A673 (cell line): ENCODE results near the gene NEO1. TPM values are rescaled to one million over a fixed set of nuclear protein-coding genes. Genes with fewer than 3 reads are reported as not detected.

Experiments
- BruUV-seq: library from RNA; stranded (reverse); fragments of 400-500 nt; replicated peaks from 2 replicates; lab custom pipeline; 2021; lab: Mats Ljungman, UMichigan
- CTCF ChIA-PET: fragments of 300-600 bp; sonication (Branson Sonifier 250); formaldehyde crosslinking; loops from one replicate; lab custom pipeline; 2022; ENCODE audit warnings: antibody characterized with exemption; lab: Charles Lee
- POLR2A ChIA-PET: fragments of 300-600 bp; sonication (Branson Sonifier 250); formaldehyde crosslinking; loops from one replicate; lab custom pipeline; 2022; ENCODE audit warnings: antibody characterized with exemption; ENCODE audit not compliant: low non-redundant PET; lab: Charles Lee
- DNase-seq: peaks from one replicate; pipeline ENCODE4 v3.0.0-alpha.2; 2015; ENCODE audit warnings: low spot score
- H3K27ac ChIP-seq: fragments of 200-600 bp; sonication (generic); 2 replicates; pipeline ENCODE4 v1.5.1; 2016; ENCODE audit warnings: mixed run types, low read depth, mild to moderate bottlenecking, mixed read lengths, antibody characterized with exemption, low read length; ENCODE audit not compliant: poor library complexity, severe bottlenecking
- H3K27me3 ChIP-seq: fragments of 200-600 bp; sonication (generic); replicated peaks from 2 replicates; pipeline ENCODE4 v1.6.1; 2017; ENCODE audit warnings: mixed run types, low read depth, mild to moderate bottlenecking, mixed read lengths, antibody characterized with exemption, low read length; ENCODE audit not compliant: insufficient read depth, poor library complexity
- H3K36me3 ChIP-seq: fragments of 200-600 bp; sonication (generic); 2 replicates; pipeline ENCODE4 v1.6.1; 2016; ENCODE audit warnings: mixed run types, mild to moderate bottlenecking, mixed read lengths, antibody characterized with exemption, low read length; ENCODE audit not compliant: insufficient read depth, poor library complexity, severe bottlenecking
- H3K4me1 ChIP-seq: fragments of 200-600 bp; sonication (generic); 2 replicates; pipeline ENCODE4 v1.6.1; 2017; ENCODE audit warnings: mixed run types, mild to moderate bottlenecking, mixed read lengths, antibody characterized with exemption, low read length; ENCODE audit not compliant: insufficient read depth, poor library complexity, severe bottlenecking
- H3K4me3 ChIP-seq: fragments of 200-600 bp; sonication (generic); 2 replicates; pipeline ENCODE4 v1.5.1; 2016; ENCODE audit warnings: low read depth, mixed run types, mild to moderate bottlenecking, mixed read lengths, low read length; ENCODE audit not compliant: poor library complexity, severe bottlenecking
- H3K9me3 ChIP-seq: fragments of 200-600 bp; sonication (generic); 2 replicates; pipeline ENCODE4 v1.6.1; 2016; ENCODE audit warnings: mixed run types, low read depth, mild to moderate bottlenecking, mixed read lengths, antibody characterized with exemption, low read length; ENCODE audit not compliant: poor library complexity, severe bottlenecking
- CTCF ChIP-seq: fragments of 300-800, 200-600 bp; sonication (generic); conservative IDR thresholded peaks from 2 replicates; pipeline ENCODE4 v1.5.1; 2017; ENCODE audit warnings: low read depth, mild to moderate bottlenecking, antibody characterized with exemption, low read length, moderate library complexity, mixed read lengths
- EZH2 ChIP-seq: fragments of 200-600 bp; sonication (generic); IDR thresholded peaks from 2 replicates; pipeline ENCODE4 v1.6.1; 2017; ENCODE audit warnings: borderline replicate concordance, low read depth, mild to moderate bottlenecking, mixed read lengths, antibody characterized with exemption, low read length; ENCODE audit not compliant: poor library complexity, severe bottlenecking
- intact Hi-C: fragments of 100-400 bp; cut with micrococcal nuclease; formaldehyde crosslinking; loops from one replicate; pipeline ENCODE4 v1.10.0; 2022; ENCODE audit not compliant: unreplicated experiment
- total RNA-seq: library from RNA; stranded (reverse); gene quantifications from 2 replicates; pipeline ENCODE4 v1.2.3, GENCODE V29; 2021

Gene NEO1
- total RNA-seq, 1 experiment from 2014 or later: 72.6 TPM

GRCh38 chr15:73153024-73153423 lies 100.8 kb downstream of the NEO1 start:
- peaks cover 18% of the 10 kb centered on the region for H3K9me3 ChIP-seq
- BruUV-seq: no TSS peak
- no peak for DNase-seq
- no peak overlapping the region for H3K27ac ChIP-seq
- no peak for TF ChIP-seq CTCF
- no peak for TF ChIP-seq EZH2
- H3K4me3 ChIP-seq: no peak overlapping the region
- ChIA-PET CTCF (no interaction called here), POLR2A (no interaction called here)
- no peaks in the 10 kb centered on the region for H3K27me3 ChIP-seq
- H3K36me3 ChIP-seq: no peaks in the 10 kb centered on the region
- no peaks in the 10 kb centered on the region for H3K4me1 ChIP-seq
- intact Hi-C loops: no loop called here

GRCh38 chr15:73153447-73153846 lies 101.2 kb downstream of the NEO1 start:
- Histone ChIP-seq H3K27ac (no peak overlapping the region), H3K9me3 (peaks cover 18% of the 10 kb centered on the region), H3K4me3 (no peak overlapping the region), H3K27me3 (no peaks in the 10 kb centered on the region), H3K36me3 (no peaks in the 10 kb centered on the region), H3K4me1 (no peaks in the 10 kb centered on the region)
- TF ChIP-seq CTCF (no peak), EZH2 (no peak)
- ChIA-PET POLR2A (no interaction called here), CTCF (no interaction called here)
- DNase-seq: no peak
- intact Hi-C loops: no loop called here
- BruUV-seq: no TSS peak

GRCh38 chr15:73156431-73157191 lies 104.3 kb downstream of the NEO1 start:
- no TSS peak for BruUV-seq
- H3K27me3 ChIP-seq: no peaks in the 10 kb centered on the region
- H3K4me1 ChIP-seq: no peaks in the 10 kb centered on the region
- intact Hi-C loops: no loop called here
- ChIA-PET CTCF (no interaction called here), POLR2A (no interaction called here)
- no peak overlapping the region for H3K4me3 ChIP-seq
- H3K36me3 ChIP-seq: no peaks in the 10 kb centered on the region
- no peak for DNase-seq
- peaks cover 9% of the 10 kb centered on the region for H3K9me3 ChIP-seq
- TF ChIP-seq CTCF: 0 out of 2 replicates have a peak, but pooled peaks have one; percentile 13
- no peak for TF ChIP-seq EZH2
- no peak overlapping the region for H3K27ac ChIP-seq
